DND-41 (cell line): ENCODE measurements around the gene COA1.

Experiments
- ATAC-seq: fragments of 200-7000 bp; cut with Tn5 transposase; 3 replicates; pipeline ENCODE4 v1.9.1; 2021; ENCODE audit warnings: low read depth; ENCODE audit not compliant: insufficient read depth
- DNase-seq: peaks from one replicate; pipeline ENCODE4 v3.0.0-alpha.2; 2020
- H2AFZ ChIP-seq: 2 replicates; pipeline ENCODE4 v1.6.0; 2012; ENCODE audit warnings: low read depth, low read length
- H3K27ac ChIP-seq: 2 replicates; pipeline ENCODE4 v1.5.1; 2012; ENCODE audit warnings: low read length, inconsistent platforms
- H3K27me3 ChIP-seq: fragments of 200-600 bp; sonication (generic); 2 replicates; pipeline ENCODE4 v1.6.0; 2012; ENCODE audit warnings: low read length, mild to moderate bottlenecking, inconsistent platforms; ENCODE audit not compliant: insufficient read depth, poor library complexity
- H3K36me3 ChIP-seq: 2 replicates; pipeline ENCODE4 v1.5.1; 2012; ENCODE audit warnings: low read length, inconsistent platforms; ENCODE audit not compliant: insufficient read depth
- H3K4me1 ChIP-seq: 2 replicates; pipeline ENCODE4 v1.5.1; 2012; ENCODE audit warnings: mild to moderate bottlenecking, low read length; ENCODE audit not compliant: insufficient read depth
- H3K4me2 ChIP-seq: 2 replicates; pipeline ENCODE4 v1.6.0; 2012; ENCODE audit warnings: mild to moderate bottlenecking, moderate library complexity, low read length, inconsistent platforms; ENCODE audit not compliant: insufficient read depth
- H3K4me3 ChIP-seq, 2 experiments: fragments of 200-600 bp in 1 of 2; shearing (Covaris generic) in 1 of 2; 2 replicates each; pipeline ENCODE4 v1.5.1; 2012 to 2016; ENCODE audit warnings: inconsistent platforms in 2 of 2, low read length in 2 of 2, mild to moderate bottlenecking in 2 of 2, low read depth in 1 of 2, moderate library complexity in 1 of 2
- H3K79me2 ChIP-seq: 2 replicates; pipeline ENCODE4 v1.6.0; 2012; ENCODE audit warnings: low read length, inconsistent platforms; ENCODE audit not compliant: insufficient read depth
- H3K9ac ChIP-seq: 2 replicates; pipeline ENCODE4 v1.6.0; 2012; ENCODE audit warnings: low read depth, mild to moderate bottlenecking, inconsistent platforms, low read length, moderate library complexity
- H3K9me3 ChIP-seq: 2 replicates; pipeline ENCODE4 v1.5.1; 2012; ENCODE audit warnings: low read length, moderate library complexity, mild to moderate bottlenecking, inconsistent platforms; ENCODE audit not compliant: insufficient read depth, severe bottlenecking
- H4K20me1 ChIP-seq: 2 replicates; pipeline ENCODE4 v1.6.0; 2012; ENCODE audit warnings: low read length; ENCODE audit not compliant: insufficient read depth
- CTCF ChIP-seq: IDR thresholded peaks from 2 replicates; pipeline ENCODE4 v1.5.1; 2012; ENCODE audit warnings: borderline replicate concordance, low read length, moderate library complexity, mild to moderate bottlenecking; ENCODE audit not compliant: poor library complexity, severe bottlenecking; ENCODE audit errors: extremely low read depth
- EZH2 ChIP-seq: IDR thresholded peaks from 3 replicates; pipeline ENCODE4 v1.6.1; 2012; ENCODE audit warnings: borderline replicate concordance, low read depth, mild to moderate bottlenecking, moderate library complexity, low read length, inconsistent platforms; ENCODE audit not compliant: severe bottlenecking

COA1 gene

DNA sequence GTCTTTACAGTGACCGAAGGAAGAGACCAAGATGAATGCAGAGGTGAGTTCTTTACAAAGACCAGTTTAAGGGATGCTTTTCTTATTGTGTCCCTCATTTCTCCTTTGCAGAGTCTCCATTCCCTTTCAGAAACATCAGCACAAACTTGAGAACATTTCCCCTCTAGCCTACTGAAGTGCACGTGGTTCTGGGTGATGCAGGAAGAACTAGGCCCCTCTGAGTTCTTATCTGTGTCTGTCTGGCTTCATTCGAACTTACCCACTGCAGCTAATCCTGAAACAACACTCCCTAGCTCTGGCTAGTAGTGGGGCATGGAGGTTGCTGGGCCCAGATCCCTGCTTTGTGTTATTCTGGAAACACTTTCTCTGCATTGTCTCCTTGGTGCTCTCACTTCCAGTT is 41.8 kb upstream of the COA1 start:
- DNase-seq, result no peak
- TF ChIP-seq EZH2 (no peak), CTCF (no peak)
- 0 out of 2 replicates have a peak, but pooled peaks cover 2% of the 10 kb centered on the region for H4K20me1 ChIP-seq
- no peaks in the 10 kb centered on the region for H3K79me2 ChIP-seq
- H3K36me3 ChIP-seq, result peaks cover 2% of the 10 kb centered on the region; the same call in 1 of the 2 replicates
- H3K9me3 ChIP-seq, result no peaks in the 10 kb centered on the region
- no peaks in the 10 kb centered on the region for H3K4me1 ChIP-seq
- no peaks in the 10 kb centered on the region for H3K27me3 ChIP-seq
- no peak overlapping the region for H3K4me2 ChIP-seq
- H3K9ac ChIP-seq, result no peak overlapping the region
- no peak overlapping the region for H3K4me3 ChIP-seq
- ATAC-seq, result no peak
- H2AFZ ChIP-seq, result no peak overlapping the region
- no peak overlapping the region for H3K27ac ChIP-seq

DNA sequence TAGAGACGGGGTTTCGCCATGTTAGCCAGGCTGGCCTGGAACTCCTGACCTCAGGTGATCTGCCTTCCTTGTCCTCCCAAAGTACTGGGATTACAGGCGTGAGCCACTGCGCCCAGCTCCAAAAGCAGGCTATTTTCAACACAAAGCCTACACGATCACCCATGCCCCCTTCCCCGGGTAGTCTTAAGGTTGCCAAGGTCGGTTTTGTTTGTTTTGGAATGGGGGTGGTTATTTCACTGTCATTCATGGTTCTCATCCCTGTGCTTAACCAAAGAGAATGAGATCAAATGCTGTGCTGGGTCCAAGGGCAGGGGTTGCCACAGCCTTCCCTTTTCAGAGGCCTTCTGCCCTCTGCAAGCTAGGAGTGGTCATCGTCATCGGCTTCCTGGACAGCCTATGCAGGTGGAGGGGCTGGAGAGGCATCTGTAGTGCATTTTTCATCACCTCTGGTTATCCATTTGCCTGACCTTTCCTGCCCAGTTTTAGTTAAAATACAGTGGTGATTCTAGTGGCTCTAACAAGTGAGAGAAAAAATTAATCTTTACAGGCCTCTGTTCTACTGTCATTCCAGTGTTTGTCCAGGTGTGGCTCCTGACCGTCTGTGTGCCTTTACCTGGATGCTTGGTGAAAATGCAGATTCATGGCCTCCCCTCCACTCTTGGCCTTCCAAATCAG is 40.6 kb upstream of the COA1 start:
- Histone ChIP-seq H3K9ac (no peak overlapping the region), H3K4me1 (no peaks in the 10 kb centered on the region), H3K4me3 (no peak overlapping the region), H3K27me3 (no peaks in the 10 kb centered on the region), H2AFZ (no peak overlapping the region), H3K79me2 (no peaks in the 10 kb centered on the region), H3K9me3 (no peaks in the 10 kb centered on the region), H4K20me1 (0 out of 2 replicates have a peak, but pooled peaks cover 2% of the 10 kb centered on the region), H3K36me3 (peaks cover 2% of the 10 kb centered on the region; the same call in 1 of the 2 replicates), H3K27ac (no peak overlapping the region), H3K4me2 (no peak overlapping the region)
- TF ChIP-seq EZH2, result no peak
- TF ChIP-seq CTCF, result no peak
- no peak for DNase-seq
- no peak for ATAC-seq

DNA sequence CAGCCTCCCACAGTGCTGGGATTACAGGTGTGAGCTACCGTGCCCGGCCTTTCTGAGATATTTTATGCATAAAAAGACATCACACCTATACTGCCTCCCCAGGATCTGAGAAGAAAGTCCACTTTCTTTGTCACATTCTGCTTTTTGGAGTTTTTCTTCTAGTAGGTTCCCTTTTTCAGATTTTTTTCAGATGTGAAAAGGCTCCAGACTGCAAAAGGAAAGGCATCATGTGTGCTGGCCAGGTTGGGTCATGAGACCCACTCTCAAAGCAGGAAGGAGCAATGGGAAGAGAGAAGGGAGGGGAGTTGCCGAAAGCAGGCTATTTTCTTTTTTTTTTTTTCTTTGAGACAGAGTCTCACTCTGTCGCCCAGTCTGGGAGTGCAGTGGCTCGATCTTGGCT is 40.0 kb upstream of the COA1 start:
- Histone ChIP-seq H3K4me2 (no peak overlapping the region), H3K79me2 (no peaks in the 10 kb centered on the region), H3K27me3 (no peaks in the 10 kb centered on the region), H3K9me3 (no peaks in the 10 kb centered on the region), H3K9ac (no peak overlapping the region), H3K4me1 (no peaks in the 10 kb centered on the region), H3K27ac (no peak overlapping the region), H3K36me3 (peaks cover 2% of the 10 kb centered on the region; the same call in 1 of the 2 replicates), H2AFZ (no peak overlapping the region), H4K20me1 (peaks cover 2% of the 10 kb centered on the region; the same call in 1 of the 2 replicates), H3K4me3 (no peak overlapping the region)
- DNase-seq, result no peak
- ATAC-seq, result no peak
- TF ChIP-seq EZH2 (no peak), CTCF (no peak)
